GM21529 (cell line): Measurements from ENCODE around the gene RALGAPA1.

Experiments used
- ATAC-seq: cut with Tn5 transposase; IDR thresholded peaks from one replicate; pipeline ENCODE4 v1.9.1; 2021; ENCODE audit not compliant: unreplicated experiment

The RALGAPA1 gene

GRCh38 chr14:35704793-35705493 is 104.2 kb downstream of the RALGAPA1 start:
- no peak for ATAC-seq

GRCh38 chr14:35701531-35701930 is 107.6 kb downstream of the RALGAPA1 start:
- ATAC-seq: no peak

DNA sequence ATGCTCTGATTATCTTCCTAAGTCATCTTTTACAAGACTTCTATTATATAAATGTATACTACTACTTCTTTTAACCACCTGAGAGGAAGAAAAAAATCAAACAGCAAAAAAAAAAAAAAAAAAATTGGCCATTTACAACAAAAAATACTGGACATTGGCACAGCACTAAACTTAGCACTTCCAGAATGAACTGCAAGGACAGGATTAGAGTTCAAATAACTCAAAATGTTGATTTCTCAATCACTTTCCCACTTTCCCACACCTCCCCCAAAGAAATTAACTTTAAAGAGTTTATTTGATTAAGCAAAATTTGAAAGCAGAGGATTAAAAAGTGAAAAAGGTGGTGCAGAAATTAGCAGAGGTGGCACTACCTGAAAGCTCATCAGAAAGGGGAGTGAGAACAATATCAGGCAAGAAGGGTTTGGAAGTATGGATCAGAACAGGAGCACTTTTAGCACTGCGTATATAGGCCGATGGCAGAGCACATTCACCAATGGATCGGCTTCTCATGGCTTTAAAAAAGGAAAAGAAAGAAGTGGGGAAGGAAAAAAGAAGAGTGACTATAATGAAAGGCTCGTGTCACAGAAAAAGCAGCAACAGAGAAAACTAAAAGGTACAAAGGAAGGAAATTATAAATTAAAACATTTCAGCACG is 109.2 kb downstream of the RALGAPA1 start:
- ATAC-seq: no peak

- no peak for ATAC-seq
Observed at GRCh38 chr14:35696575-35696974, 112.5 kb downstream of the RALGAPA1 start.

DNA sequence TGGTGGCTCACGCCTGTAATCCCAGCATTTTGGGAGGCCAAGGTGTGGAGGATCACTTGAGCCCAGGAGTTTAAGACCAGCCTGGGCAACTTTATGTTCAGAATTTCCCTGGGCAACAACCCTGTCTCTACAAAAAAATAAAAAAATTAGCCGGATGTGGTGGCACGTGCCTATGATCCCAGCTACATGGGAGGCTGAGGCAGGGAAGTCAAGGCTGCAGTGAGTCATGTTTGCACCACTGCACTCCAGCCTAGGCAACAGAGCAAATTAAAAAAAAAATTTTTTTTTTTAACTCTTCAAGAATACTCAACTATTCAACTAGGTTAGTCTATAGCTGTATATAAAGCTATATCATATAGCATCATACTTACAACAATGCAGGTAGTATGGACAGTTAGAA is 113.0 kb downstream of the RALGAPA1 start:
- no peak for ATAC-seq

- ATAC-seq: no peak
Observed at GRCh38 chr14:35695647-35696046, 113.4 kb downstream of the RALGAPA1 start.

DNA sequence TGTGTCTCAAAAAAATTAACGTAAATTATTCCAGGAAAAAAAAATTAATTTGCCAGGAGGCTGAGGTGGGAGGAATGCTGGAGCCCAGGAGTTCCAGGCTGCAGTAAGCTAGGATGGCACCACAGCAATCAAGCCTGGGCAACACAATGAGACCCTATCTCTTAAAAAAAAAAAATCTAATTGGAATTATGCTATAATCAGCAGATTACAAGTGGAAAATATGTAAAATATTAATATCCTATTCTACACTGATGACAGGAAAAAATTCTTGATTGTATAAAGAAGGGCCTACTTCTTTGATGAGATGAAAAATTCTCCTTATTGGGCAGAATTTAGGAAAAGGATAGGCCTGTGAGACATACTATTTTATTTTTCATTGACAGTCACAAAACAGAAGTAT is 114.0 kb downstream of the RALGAPA1 start:
- ATAC-seq: no peak

DNA sequence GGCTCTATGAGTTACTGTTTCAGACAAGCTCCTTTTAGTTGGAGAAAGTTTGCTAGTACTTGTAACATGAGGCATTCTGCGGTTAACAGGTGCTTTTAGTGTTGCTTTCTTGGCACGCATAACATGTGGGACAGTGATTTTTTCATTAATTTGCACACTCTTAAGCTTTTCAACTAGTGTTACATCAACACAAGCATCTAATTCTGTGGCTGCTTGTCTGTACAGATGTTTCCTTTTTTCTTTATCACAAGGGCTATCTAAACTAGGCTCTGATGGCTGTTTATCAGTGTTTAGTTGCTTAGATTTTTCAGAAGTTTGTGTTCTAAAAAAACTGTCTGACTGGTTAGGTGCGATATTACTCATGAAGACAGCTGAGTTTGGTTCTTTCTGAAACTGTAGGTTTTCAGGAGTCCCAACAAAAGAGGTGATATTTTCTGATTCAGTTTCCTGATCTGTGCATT is 120.1 kb downstream of the RALGAPA1 start:
- peak; percentile 57 for ATAC-seq

- ATAC-seq: no peak
Observed at GRCh38 chr14:35688126-35688826, 120.8 kb downstream of the RALGAPA1 start.

DNA sequence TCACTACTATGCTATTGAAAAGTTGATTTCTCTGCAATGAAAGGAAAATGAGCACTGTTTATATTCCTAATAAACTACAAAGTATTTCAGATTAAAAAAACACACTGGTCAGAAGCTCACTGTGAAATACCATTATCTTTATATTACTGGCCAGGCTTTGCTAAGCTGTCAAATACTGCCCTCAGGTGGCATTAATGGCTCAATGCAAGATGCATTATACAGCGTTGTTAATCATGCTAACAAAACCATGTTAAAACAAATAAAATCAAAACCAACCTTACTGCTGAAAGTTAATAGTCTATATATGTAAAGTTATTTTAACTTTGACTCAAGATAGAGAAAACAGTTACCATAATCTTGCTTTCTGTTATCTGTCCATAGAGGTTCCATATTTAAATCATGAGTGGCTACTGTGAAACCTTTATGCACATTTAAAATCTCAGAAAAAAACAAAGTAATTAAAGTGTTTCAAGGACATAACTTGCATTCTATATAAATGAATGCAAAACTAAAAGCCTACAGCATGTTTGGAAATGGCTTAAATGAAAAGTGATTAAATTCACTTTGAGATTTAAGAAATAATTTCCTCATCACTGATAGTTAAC is 121.7 kb downstream of the RALGAPA1 start:
- ATAC-seq: peak; percentile 66

DNA sequence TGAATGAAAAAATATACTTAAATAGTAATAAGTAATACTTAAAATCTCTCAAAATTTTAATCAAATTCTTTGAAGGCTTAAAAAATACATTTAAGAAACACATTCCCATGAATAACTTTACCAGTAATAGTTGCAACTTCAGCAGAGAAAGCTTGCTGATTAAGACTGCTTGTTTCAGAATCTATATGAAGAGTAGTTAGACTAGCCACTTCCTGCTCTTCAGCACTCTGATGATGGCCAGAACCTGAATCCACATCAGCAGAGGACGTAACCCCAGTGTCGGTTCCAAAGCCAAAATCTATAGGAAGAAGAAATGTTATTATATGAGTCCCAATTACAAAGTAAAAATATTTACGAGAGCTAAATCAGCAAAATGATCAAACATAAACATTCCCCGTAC is 125.4 kb downstream of the RALGAPA1 start:
- ATAC-seq: peak; percentile 75

GRCh38 chr14:35682802-35683201 is 126.3 kb downstream of the RALGAPA1 start:
- no peak for ATAC-seq

GRCh38 chr14:35678403-35679028 is 130.6 kb downstream of the RALGAPA1 start:
- ATAC-seq: no peak

DNA sequence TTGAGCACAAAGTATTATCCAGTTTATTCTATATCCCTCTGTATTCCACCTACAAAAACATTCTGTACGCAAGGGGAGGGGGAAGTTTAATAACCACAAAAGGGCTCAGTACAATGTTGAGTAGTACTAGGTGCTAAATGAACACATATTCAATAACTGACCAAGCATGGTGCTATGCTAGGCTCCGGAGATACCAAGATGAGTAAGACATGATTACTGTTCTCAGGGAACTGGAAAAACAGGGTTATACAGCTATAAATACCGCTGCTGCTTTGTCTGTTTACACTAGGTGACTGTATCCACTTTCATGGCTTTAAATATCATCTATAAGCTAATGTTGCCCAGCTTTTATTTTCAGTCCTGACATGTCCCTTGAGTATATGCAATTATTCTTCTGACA is 139.3 kb downstream of the RALGAPA1 start:
- peak; percentile 40 for ATAC-seq

DNA sequence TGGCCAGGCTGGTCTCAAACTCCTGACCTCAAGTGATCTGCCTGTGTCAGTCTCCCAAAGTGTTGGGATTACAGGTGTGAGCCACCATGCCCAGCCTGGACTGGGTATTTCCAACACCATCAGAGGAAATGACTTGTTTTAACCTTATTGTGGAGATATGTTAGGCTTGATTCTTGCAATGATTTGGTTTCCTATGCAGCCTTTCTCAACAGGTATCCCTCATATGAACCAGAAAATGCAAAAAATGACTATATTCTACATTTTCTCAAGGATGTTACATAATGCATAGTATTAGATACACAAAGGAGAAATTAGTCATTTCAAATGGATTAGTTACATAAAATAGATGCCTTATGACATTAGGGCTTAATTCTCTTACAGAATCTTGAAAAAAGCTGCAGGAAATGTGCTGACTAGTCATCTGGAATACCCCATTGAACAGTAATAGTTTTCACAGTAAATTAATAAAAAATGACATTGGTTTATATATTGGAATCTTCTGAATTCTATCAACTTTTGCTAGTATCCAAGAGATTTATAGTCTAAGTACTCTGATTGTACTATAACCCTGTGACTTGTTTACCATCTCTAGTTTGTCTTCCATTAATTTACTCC is 142.6 kb downstream of the RALGAPA1 start:
- no peak for ATAC-seq

GRCh38 chr14:35661875-35662274 is 147.2 kb downstream of the RALGAPA1 start:
- no peak for ATAC-seq

- ATAC-seq: no peak
Observed at GRCh38 chr14:35653045-35653444, 156.1 kb downstream of the RALGAPA1 start.

DNA sequence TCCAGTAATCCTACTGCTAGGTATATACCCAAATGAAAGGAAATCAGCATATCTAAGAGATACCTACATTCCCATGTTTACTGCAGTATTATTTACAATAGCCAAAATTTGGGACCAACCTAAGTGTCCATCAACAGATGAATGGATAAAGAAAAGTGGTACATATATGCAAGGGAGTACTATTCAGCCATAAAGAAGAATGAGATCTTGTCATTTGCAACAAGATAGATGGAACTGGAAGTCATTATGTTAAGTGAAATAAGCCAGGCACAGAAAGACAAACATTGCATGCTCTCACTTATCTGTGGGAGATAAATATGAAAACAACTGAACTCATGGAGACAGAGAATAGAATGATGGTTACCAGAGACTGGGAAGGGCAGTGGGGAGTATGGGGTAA is 165.6 kb downstream of the RALGAPA1 start:
- ATAC-seq: no peak

DNA sequence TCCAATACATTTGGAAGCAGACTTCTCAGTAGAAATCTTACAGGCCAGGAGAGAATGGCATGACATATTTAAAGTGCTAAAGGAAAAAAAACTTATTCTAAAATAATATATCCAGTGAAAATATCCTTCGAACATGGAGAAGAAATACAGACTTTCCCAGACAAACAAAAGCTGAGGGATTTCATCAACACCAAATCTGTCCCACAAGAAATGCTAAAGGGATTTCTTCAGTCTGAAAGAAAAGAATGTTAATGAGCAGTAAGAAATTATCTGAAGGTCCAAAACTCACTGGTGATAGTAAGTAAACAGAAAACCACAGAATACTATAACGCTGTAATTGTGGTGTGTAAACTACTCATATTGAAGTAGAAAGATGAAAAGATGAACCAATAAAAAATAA is 171.2 kb downstream of the RALGAPA1 start:
- no peak for ATAC-seq

- no peak for ATAC-seq
Observed at GRCh38 chr14:35637269-35637668, 171.8 kb downstream of the RALGAPA1 start.

- ATAC-seq: no peak
Observed at GRCh38 chr14:35632676-35633075, 176.4 kb downstream of the RALGAPA1 start.
